ENCODE results near the gene ZBTB20. TPM values are rescaled to one million over a fixed set of nuclear protein-coding genes. Genes with fewer than 3 reads are reported as not detected.

Gene ZBTB20
- total RNA-seq, 3 donors from 2014 or later: 62.9 to 150 (median 109) TPM

DNA sequence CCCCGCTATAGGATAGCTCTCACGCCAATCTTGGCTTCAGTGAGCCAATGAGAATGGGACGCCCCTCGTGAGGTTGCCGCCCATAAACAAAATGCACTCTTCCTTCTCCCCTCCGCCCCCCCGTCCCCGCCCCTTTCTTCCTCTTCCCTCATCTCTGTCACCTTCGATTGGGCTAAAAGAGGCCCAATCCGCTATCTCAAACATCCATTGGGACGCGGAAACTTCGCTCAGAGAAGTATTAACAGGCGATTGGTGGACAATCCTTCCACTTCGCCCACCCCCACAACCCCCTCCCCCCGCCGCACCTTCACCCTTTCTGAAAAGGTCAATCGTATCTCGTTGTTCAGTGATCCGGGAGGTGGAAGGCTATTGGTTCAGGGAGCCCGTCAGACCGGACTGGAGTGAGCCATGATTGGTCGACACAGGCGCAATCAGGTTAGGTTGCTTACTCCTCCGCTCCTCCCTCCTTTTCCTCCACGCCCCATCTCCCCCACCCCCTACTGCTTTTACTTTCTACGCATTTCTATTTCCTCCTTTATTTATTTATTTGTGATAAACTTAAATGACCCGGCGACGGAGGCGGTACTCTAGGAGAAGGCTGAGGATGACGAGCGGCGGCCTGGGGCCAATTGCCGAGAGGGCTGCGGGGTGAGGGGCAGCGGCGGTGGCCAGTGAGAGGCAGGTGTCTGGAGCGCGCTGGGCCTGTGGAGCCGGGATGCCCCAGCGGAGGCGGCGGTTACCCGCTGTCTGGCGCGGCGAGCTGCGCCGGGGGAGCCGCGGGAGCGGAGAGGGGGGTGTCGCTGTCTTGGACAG lies 447 bp upstream of the ZBTB20 start:
- TF ChIP-seq CTCF (IDR thresholded peaks at IDR 0.05): peak in 2 of 3 donors; percentile 15 to 20
- TF ChIP-seq POLR2A (IDR thresholded peaks at IDR 0.05): peak; percentile 65
- TF ChIP-seq POLR2AphosphoS5 (IDR thresholded peaks at IDR 0.05): peak; percentile 86 to 94 (median 87)

GRCh38 chr3:115146032-115146417 lies 1.1 kb downstream of the ZBTB20 start:
- Histone ChIP-seq H3K36me3 (no peaks in the 10 kb centered on the region), H3K9me3 (no peaks in the 10 kb centered on the region), H3K27me3 (no peaks in the 10 kb centered on the region), H3K27ac (peak overlapping the region; percentile 95 to 99), H3K4me3 (peak overlapping the region; percentile 71 to 86 (median 80)), H3K4me1 (no peaks in the 10 kb centered on the region)
- intact Hi-C loops (cut with DNase I; ENCODE audit: low total_unique reads): no loop called here
- DNase-seq (ENCODE audit: low spot score in 2 of 2): peak in 1 of 2 donors; percentile 48
- TF ChIP-seq CTCF (IDR thresholded peaks at IDR 0.05) (no peak), POLR2AphosphoS5 (IDR thresholded peaks at IDR 0.05) (peak in 2 of 3 donors; percentile 53 to 70), POLR2A (IDR thresholded peaks at IDR 0.05) (peak; percentile 17)

More for the DNA sequence above, 447 bp upstream of the ZBTB20 start:
- Histone ChIP-seq H3K36me3 (no peaks in the 10 kb centered on the region), H3K9me3 (no peaks in the 10 kb centered on the region), H3K27ac (peak overlapping the region; percentile 95 to 99), H3K4me3 (peak overlapping the region; percentile 71 to 86 (median 80)), H3K4me1 (no peaks in the 10 kb centered on the region), H3K27me3 (no peaks in the 10 kb centered on the region)
- DNase-seq (ENCODE audit: low spot score in 2 of 2): peak; percentile 96 to 99
- intact Hi-C loops (cut with DNase I; ENCODE audit: low total_unique reads): no loop called here

GRCh38 chr3:115141033-115141757 lies 5.9 kb downstream of the ZBTB20 start:
- DNase-seq (ENCODE audit: low spot score in 2 of 2): no peak
- H3K27ac ChIP-seq: no peak overlapping the region
- intact Hi-C loops (cut with DNase I; ENCODE audit: low total_unique reads): no loop called here

DNA sequence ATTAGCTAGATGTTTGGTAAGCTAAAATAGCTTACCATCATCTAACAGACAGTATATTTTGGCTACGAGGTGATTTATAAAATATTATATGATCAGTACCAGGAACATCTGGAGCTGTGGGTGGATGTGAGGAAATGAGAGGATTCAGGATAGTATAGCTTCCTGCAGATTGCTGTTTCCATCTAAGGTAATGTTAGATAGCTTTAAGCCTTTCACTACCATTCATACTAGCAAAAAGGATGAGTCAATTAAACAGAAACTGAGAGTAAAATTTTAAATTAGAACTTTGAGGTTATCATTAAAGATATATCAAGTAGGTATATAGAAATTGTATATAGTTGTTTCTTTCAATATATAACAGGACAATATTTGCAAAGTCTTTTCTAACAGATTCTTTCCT lies 8.0 kb downstream of the ZBTB20 start:
- no peak for DNase-seq (ENCODE audit: low spot score in 2 of 2)
- no peak overlapping the region for H3K4me3 ChIP-seq
- H3K9me3 ChIP-seq: no peaks in the 10 kb centered on the region
- H3K27me3 ChIP-seq: no peaks in the 10 kb centered on the region
- H3K27ac ChIP-seq: no peak overlapping the region
- H3K36me3 ChIP-seq: no peaks in the 10 kb centered on the region
- TF ChIP-seq CTCF (IDR thresholded peaks at IDR 0.05) (no peak), POLR2AphosphoS5 (IDR thresholded peaks at IDR 0.05) (no peak), POLR2A (IDR thresholded peaks at IDR 0.05) (no peak)
- H3K4me1 ChIP-seq: no peaks in the 10 kb centered on the region
- intact Hi-C loops (cut with DNase I; ENCODE audit: low total_unique reads): no loop called here

More at GRCh38 chr3:115141033-115141757, 5.9 kb downstream of the ZBTB20 start:
- no peaks in the 10 kb centered on the region for H3K9me3 ChIP-seq
- no peak for TF ChIP-seq POLR2A (IDR thresholded peaks at IDR 0.05)
- no peak for TF ChIP-seq POLR2AphosphoS5 (IDR thresholded peaks at IDR 0.05)
- no peak for TF ChIP-seq CTCF (IDR thresholded peaks at IDR 0.05)
- H3K4me3 ChIP-seq: no peak overlapping the region
- H3K36me3 ChIP-seq: no peaks in the 10 kb centered on the region
- H3K27me3 ChIP-seq: no peaks in the 10 kb centered on the region
- H3K4me1 ChIP-seq: no peaks in the 10 kb centered on the region
